ENCODE data around the gene CENPL.
"Not testable (repeated sequence)": the region's sequence is repeated elsewhere in the genome, so short reads cannot be mapped to it uniquely, and the experiment has no call there.

CENPL gene

DNA sequence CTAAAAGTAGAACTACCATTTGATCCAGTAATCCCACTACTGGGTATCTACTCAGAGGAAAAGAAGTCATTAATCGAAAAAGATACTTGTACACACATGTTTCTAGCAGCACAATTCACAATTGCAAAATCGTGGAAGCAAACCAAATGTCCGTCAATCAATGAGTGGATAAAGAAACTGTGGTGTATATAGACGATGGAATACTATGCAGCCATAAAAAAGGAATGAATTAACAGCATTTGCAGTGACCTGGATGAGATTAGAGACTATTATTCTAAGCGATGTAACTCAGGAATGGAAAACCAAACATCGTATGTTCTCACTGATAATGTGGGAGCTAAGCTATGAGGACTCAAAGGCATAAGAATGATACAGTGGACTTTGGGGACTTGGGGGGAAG is 60.4 kb downstream of the CENPL start:
- not testable (repeated sequence) for DNase-seq (ENCODE audit: low read depth in 2 of 3, low spot score in 1 of 3)

DNA sequence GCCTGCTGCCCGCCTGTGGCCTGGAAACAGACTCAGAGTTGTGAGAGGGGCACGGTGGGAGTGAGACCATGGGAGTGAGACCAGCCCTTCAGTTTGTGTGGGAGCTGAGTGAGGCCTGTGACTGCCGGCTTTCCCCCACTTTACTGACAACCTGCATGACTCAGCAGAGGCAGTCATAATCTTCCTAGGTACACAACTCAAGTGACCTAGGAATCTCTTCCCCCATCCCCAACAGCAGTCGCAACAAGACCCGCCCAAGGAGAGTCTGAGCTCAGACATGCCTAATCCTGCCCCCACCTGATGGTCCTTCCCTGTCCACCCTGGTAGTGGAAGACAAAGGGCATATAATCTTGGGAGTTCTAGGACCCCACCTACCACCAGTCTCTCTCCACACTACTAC is 65.7 kb downstream of the CENPL start:
- DNase-seq (ENCODE audit: low read depth in 2 of 3, low spot score in 1 of 3): no peak

DNA sequence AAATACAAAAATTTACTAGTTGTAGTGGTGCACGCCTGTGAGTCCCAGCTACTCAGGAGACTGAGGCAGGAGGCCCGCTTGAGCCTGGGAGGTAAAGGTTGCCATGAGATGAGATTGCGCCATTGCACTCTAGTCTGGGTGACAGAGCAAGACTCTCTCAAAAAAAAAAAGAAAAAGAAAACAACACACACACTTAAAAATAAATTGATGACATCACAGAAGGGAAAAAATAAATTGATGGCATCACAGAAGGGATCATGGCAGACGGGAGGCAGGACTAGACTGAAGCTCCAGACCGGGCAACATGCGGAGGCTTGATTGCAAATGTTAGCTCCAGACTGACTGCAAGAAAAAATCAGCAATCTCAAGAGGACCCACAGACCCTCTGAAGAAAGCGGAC is 66.6 kb downstream of the CENPL start:
- no peak for DNase-seq (ENCODE audit: low read depth in 2 of 3, low spot score in 1 of 3)

DNA sequence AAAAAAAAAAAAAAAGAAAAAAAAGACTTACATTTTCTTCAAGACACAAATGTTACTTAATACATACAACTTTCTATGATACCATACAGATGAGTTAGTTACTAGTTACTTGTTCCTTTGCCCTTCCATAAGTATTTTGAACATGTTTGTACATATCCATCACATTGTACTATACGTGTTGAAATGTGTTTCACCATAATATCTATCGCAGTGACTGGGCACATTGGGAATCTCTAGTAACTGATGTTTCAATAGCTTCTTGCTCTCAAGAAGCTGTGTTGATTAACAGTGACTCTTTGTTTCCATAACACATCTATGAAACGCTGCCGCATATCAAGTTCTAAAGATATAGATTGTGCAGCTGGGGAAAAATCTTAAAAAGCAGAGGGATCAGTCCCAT is 67.0 kb downstream of the CENPL start:
- DNase-seq (ENCODE audit: low read depth in 2 of 3, low spot score in 1 of 3): no peak

DNA sequence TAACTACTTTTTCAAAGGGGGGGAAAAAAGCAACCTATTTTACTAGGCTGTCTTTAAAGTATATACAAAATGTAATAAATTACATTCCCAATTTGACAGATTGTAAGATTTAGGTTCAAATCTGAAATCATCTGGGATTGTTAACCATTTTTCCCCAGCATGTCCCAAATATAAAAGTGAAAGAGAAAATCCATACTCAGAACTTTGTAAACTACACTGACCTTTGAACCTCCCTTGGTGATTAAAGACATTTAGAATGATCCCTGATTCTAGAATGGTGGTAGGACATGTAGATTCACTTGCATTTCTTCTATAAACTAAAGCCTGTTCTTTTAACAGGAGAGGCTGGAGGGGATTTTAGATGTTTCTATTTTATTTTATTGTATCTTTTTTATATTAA is 70.9 kb downstream of the CENPL start:
- DNase-seq (ENCODE audit: low read depth in 2 of 3, low spot score in 1 of 3): no peak

Measured in stimulated activated CD4-positive, alpha-beta T cell treated with anti-CD3 and anti-CD28 coated beads, Interleukin-12 subunit alpha, Interleukin-12 subunit beta, amount 100 ng/mL, for 48 hours (primary cell).